Natural killer cell (primary cell): ENCODE data around the gene TBPL2. TPM values are rescaled to one million over a fixed set of nuclear protein-coding genes. Genes with fewer than 3 reads are reported as not detected.

Source experiments
- ATAC-seq, 3 donors: fragments of 150-1000 bp in 2 of 3; fragments of 200-7000 bp in 1 of 3; cut with Tn5 transposase; 1 replicate in 1 of 3; 2 replicates in 2 of 3; pipeline ENCODE4 v1.10.0; 2021; ENCODE audit warnings: mild to moderate bottlenecking in 2 of 3, moderate library complexity in 2 of 3
- DNase-seq, 2 donors: peaks; one replicate each; pipeline versions ENCODE4 v3.0.0 to v3.0.0-alpha.2; 2013 to 2021; ENCODE audit warnings: mixed read lengths in 1 of 2
- H3K27ac ChIP-seq: one replicate; pipeline ENCODE4 v1.5.1; 2013; ENCODE audit warnings: mild to moderate bottlenecking, low read length
- H3K27me3 ChIP-seq: one replicate; pipeline ENCODE4 v1.6.1; 2013; ENCODE audit warnings: low read length; ENCODE audit not compliant: control insufficient read depth, insufficient read depth
- H3K36me3 ChIP-seq: one replicate; pipeline ENCODE4 v1.6.1; 2013; ENCODE audit warnings: low read length; ENCODE audit not compliant: control insufficient read depth, insufficient read depth
- H3K4me1 ChIP-seq: one replicate; pipeline ENCODE4 v1.6.1; 2013; ENCODE audit warnings: low read length; ENCODE audit not compliant: control insufficient read depth, insufficient read depth
- H3K4me3 ChIP-seq: one replicate; pipeline ENCODE4 v1.5.1; 2013; ENCODE audit warnings: low read length
- H3K9me3 ChIP-seq: one replicate; pipeline ENCODE4 v1.6.1; 2013; ENCODE audit warnings: low read length; ENCODE audit not compliant: control insufficient read depth, insufficient read depth
- H3K27ac Mint-ChIP-seq, 2 donors: one replicate each; pipeline ENCODE4 v1.8.0; 2022; ENCODE audit warnings: mild to moderate bottlenecking in 2 of 2, mixed read lengths in 2 of 2, moderate library complexity in 1 of 2
- H3K27me3 Mint-ChIP-seq, 2 donors: one replicate each; pipeline ENCODE4 v1.8.0; 2022; ENCODE audit warnings: low read depth in 2 of 2, mixed read lengths in 2 of 2
- H3K36me3 Mint-ChIP-seq: one replicate; pipeline ENCODE4 v1.8.0; 2022; ENCODE audit warnings: mixed read lengths
- H3K4me1 Mint-ChIP-seq, 2 donors: one replicate each; pipeline ENCODE4 v1.8.0; 2022; ENCODE audit warnings: mixed read lengths in 2 of 2
- H3K4me3 Mint-ChIP-seq: one replicate; pipeline ENCODE4 v1.8.0; 2022; ENCODE audit warnings: mild to moderate bottlenecking, moderate library complexity, mixed read lengths
- H3K9me3 Mint-ChIP-seq, 2 donors: one replicate each; pipeline ENCODE4 v1.8.0; 2022; ENCODE audit warnings: mixed read lengths in 2 of 2
- CTCF ChIP-seq: fragments of 200-600 bp; IDR thresholded peaks from one replicate; pipeline ENCODE4 v1.8.0; 2022; ENCODE audit warnings: antibody characterized with exemption
- WGBS: methylation state at CpG from one replicate; pipeline ENCODE4 v1.1.7; 2013; ENCODE audit warnings: missing lambda C conversion rate; ENCODE audit not compliant: insufficient coverage; 5-methylcytosine and 5-hydroxymethylcytosine counted together
- intact Hi-C: fragments of 100-400 bp; cut with micrococcal nuclease; formaldehyde crosslinking; loops from one replicate; pipeline ENCODE4 v1.14.2; 2022
- total RNA-seq, 4 donors: library from RNA; stranded (reverse); fragments of 120-200 nt in 1 of 4; gene quantifications; one replicate each; pipeline versions ENCODE4 v1.2.3 to v1.2.4, GENCODE V29; 2013 to 2022

Gene TBPL2
- total RNA-seq, 3 donors from 2014 or later (not counting 1 experiment from before 2014, with no cell fraction given), result not detected

- no peaks in the 10 kb centered on the region for H3K27me3 Mint-ChIP-seq
- no peaks in the 10 kb centered on the region for H3K9me3 Mint-ChIP-seq
- intact Hi-C loops, result no loop called here
- no peak overlapping the region for H3K4me3 Mint-ChIP-seq
- peaks cover 52% of the 10 kb centered on the region for H3K36me3 ChIP-seq
- ATAC-seq (no peak), DNase-seq (no peak)
- H3K36me3 Mint-ChIP-seq, result peaks cover 33% of the 10 kb centered on the region
- no peak overlapping the region for H3K27ac ChIP-seq
- H3K4me1 Mint-ChIP-seq, result peaks cover 5 to 7% of the 10 kb centered on the region in 2 donors
- H3K4me3 ChIP-seq, result no peak overlapping the region
- no peaks in the 10 kb centered on the region for H3K27me3 ChIP-seq
- no peak for TF ChIP-seq CTCF
- H3K27ac Mint-ChIP-seq, result no peak overlapping the region
- peaks cover 5% of the 10 kb centered on the region for H3K4me1 ChIP-seq
- WGBS, result 82% methylated on average over 3 of the region's 5 CpGs
- H3K9me3 ChIP-seq, result no peaks in the 10 kb centered on the region
Measured at GRCh38 chr14:55381040-55381439, 59.4 kb downstream of the TBPL2 start.

- H3K4me3 ChIP-seq, result no peak overlapping the region
- H3K36me3 ChIP-seq, result peaks cover 47% of the 10 kb centered on the region
- H3K27ac ChIP-seq, result no peak overlapping the region
- peaks cover 17% of the 10 kb centered on the region for H3K4me1 ChIP-seq
- Mint-ChIP-seq H3K27ac (no peak overlapping the region), H3K4me1 (peaks cover 21 to 24% of the 10 kb centered on the region in 2 donors), H3K27me3 (no peaks in the 10 kb centered on the region), H3K9me3 (no peaks in the 10 kb centered on the region), H3K4me3 (no peak overlapping the region), H3K36me3 (peaks cover 34% of the 10 kb centered on the region)
- no peak for TF ChIP-seq CTCF
- intact Hi-C loops, result no loop called here
- H3K27me3 ChIP-seq, result no peaks in the 10 kb centered on the region
- DNase-seq, result no peak
- no peaks in the 10 kb centered on the region for H3K9me3 ChIP-seq
- no peak for ATAC-seq
- 93% methylated on average over 4 of the region's 5 CpGs for WGBS
Measured at GRCh38 chr14:55377236-55377635, 63.2 kb downstream of the TBPL2 start.

GRCh38 chr14:55374771-55375170 lies 65.6 kb downstream of the TBPL2 start:
- no peak for DNase-seq
- TF ChIP-seq CTCF, result no peak
- Histone ChIP-seq H3K4me3 (no peak overlapping the region), H3K9me3 (no peaks in the 10 kb centered on the region), H3K36me3 (peaks cover 27% of the 10 kb centered on the region), H3K4me1 (peaks cover 17% of the 10 kb centered on the region), H3K27ac (peak overlapping the region; percentile 78), H3K27me3 (no peaks in the 10 kb centered on the region)
- no peak for ATAC-seq
- peaks cover 22% of the 10 kb centered on the region for H3K36me3 Mint-ChIP-seq
- WGBS, result 62% methylated on average over 3 of the region's 4 CpGs
- H3K27ac Mint-ChIP-seq, result peak overlapping the region; percentile 85 to 87
- peak overlapping the region; percentile 77 for H3K4me3 Mint-ChIP-seq
- no peaks in the 10 kb centered on the region for H3K9me3 Mint-ChIP-seq
- H3K27me3 Mint-ChIP-seq, result no peaks in the 10 kb centered on the region
- H3K4me1 Mint-ChIP-seq, result peaks cover 21 to 24% of the 10 kb centered on the region in 2 donors
- intact Hi-C loops, result loop anchor here (1.0 kb wide), 1 partner anchor 37 kb away; no protein-coding TSS in a partner anchor
